Spinal cord (tissue), 10 donors: Measurements from ENCODE around the gene KIAA0513. TPM values are rescaled to one million over a fixed set of nuclear protein-coding genes. Genes with fewer than 3 reads are reported as not detected.
A peak's percentile ranks its signal among the peaks of the same experiment; 100 is the strongest.
"Not testable (repeated sequence)": the region's sequence is repeated elsewhere in the genome, so short reads cannot be mapped to it uniquely, and the experiment has no call there.

Experiments used
- DNase-seq, 6 donors: peaks; one replicate each; pipeline versions ENCODE4 v3.0.0 to v3.0.0-alpha.2; 2013 to 2015; ENCODE audit warnings: low spot score in 6 of 6, low read depth in 4 of 6
- H3K27ac ChIP-seq: one replicate; pipeline ENCODE4 v1.5.1; 2013; ENCODE audit warnings: low read depth, low read length, control low read depth
- H3K27me3 ChIP-seq: one replicate; pipeline ENCODE4 v1.6.1; 2013; ENCODE audit warnings: low read length; ENCODE audit not compliant: control insufficient read depth, insufficient read depth
- H3K36me3 ChIP-seq: one replicate; pipeline ENCODE4 v1.6.1; 2013; ENCODE audit warnings: low read length; ENCODE audit not compliant: control insufficient read depth, insufficient read depth
- H3K4me1 ChIP-seq: one replicate; pipeline ENCODE4 v1.6.1; 2013; ENCODE audit warnings: low read length; ENCODE audit not compliant: control insufficient read depth, insufficient read depth
- H3K4me3 ChIP-seq: one replicate; pipeline ENCODE4 v1.5.1; 2013; ENCODE audit warnings: low read depth, low read length, control low read depth
- H3K9me3 ChIP-seq: one replicate; pipeline ENCODE4 v1.6.1; 2013; ENCODE audit warnings: low read length; ENCODE audit not compliant: control insufficient read depth, insufficient read depth
- WGBS: methylation state at CpG from one replicate; pipeline ENCODE4 v1.1.5; 2013; ENCODE audit warnings: missing lambda C conversion rate; ENCODE audit not compliant: insufficient coverage; 5-methylcytosine and 5-hydroxymethylcytosine counted together
- polyA plus RNA-seq, 2 donors: library from polyadenylated mRNA; unstranded; fragments of 120-200 nt; gene quantifications; one replicate each; pipeline ENCODE4 v1.2.1, GENCODE V29; 2013; ENCODE audit not compliant: insufficient read length in 2 of 2
- total RNA-seq, 2 donors: library from RNA; depleted of rRNA in 1 of 2; stranded (reverse); fragments of 120-200 nt in 1 of 2; fragments of >200 nt in 1 of 2; gene quantifications; one replicate each; pipeline versions ENCODE4 v1.2.3 to v1.2.4, GENCODE V29; 2013 to 2014
- donor health status: healthy.

Gene KIAA0513
- total and polyA plus RNA-seq, 4 donors, result 18.4 to 40.9 (median 40.0) TPM

- Histone ChIP-seq H3K9me3 (no peaks in the 10 kb centered on the region), H3K36me3 (peaks cover 6% of the 10 kb centered on the region), H3K4me1 (peaks cover 8% of the 10 kb centered on the region), H3K27me3 (no peaks in the 10 kb centered on the region), H3K27ac (no peak overlapping the region), H3K4me3 (no peak overlapping the region)
- DNase-seq, result no peak
- WGBS, result 79% methylated on average over 20 of the region's 20 CpGs
Observed at GRCh38 chr16:85046931-85047866, 19.6 kb downstream of the KIAA0513 start.

GRCh38 chr16:85047867-85048455 is 20.4 kb downstream of the KIAA0513 start:
- H3K27ac ChIP-seq, result no peak overlapping the region
- no peaks in the 10 kb centered on the region for H3K27me3 ChIP-seq
- 90% methylated on average over 1 of the region's 11 CpGs for WGBS
- peaks cover 6% of the 10 kb centered on the region for H3K36me3 ChIP-seq
- H3K4me3 ChIP-seq, result no peak overlapping the region
- peaks cover 8% of the 10 kb centered on the region for H3K4me1 ChIP-seq
- no peaks in the 10 kb centered on the region for H3K9me3 ChIP-seq
- DNase-seq, result no peak

DNA sequence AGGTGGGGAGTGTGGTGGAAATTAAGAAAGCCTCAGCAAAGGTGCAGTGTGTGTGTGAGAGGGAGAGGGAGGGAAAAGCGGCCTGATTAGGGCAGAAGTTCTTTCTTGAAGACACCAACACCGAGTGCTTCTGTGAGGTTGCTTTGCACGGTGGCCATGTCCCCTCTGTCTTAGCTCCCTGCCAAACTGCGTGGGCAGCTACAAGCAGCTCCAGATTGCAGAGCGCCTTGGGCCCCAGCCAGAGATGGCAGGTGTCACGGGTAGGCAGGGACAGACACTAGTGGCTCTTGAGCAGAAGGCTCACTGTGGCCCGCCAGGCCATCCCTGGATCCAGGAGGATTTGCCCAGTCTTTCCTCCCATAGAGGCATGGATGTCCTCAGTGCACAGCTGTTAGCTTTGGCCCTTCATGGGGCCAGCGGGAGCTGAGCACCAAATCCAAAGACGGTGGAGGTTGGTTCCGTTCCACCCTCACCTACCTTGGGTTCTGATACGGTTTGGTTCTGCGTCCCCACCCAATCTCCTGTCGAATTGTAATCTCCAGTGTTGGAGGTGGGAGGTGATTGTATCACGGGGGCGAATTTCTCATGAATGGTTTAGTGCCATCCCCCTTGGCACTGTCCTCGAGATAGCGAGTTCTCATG is 21.4 kb downstream of the KIAA0513 start:
- Histone ChIP-seq H3K36me3 (peaks cover 6% of the 10 kb centered on the region), H3K9me3 (no peaks in the 10 kb centered on the region), H3K27ac (no peak overlapping the region), H3K4me1 (peaks cover 8% of the 10 kb centered on the region), H3K4me3 (no peak overlapping the region), H3K27me3 (no peaks in the 10 kb centered on the region)
- 75% methylated on average over 7 of the region's 17 CpGs for WGBS
- DNase-seq, result peak in 1 of 6 donors; percentile 10

DNA sequence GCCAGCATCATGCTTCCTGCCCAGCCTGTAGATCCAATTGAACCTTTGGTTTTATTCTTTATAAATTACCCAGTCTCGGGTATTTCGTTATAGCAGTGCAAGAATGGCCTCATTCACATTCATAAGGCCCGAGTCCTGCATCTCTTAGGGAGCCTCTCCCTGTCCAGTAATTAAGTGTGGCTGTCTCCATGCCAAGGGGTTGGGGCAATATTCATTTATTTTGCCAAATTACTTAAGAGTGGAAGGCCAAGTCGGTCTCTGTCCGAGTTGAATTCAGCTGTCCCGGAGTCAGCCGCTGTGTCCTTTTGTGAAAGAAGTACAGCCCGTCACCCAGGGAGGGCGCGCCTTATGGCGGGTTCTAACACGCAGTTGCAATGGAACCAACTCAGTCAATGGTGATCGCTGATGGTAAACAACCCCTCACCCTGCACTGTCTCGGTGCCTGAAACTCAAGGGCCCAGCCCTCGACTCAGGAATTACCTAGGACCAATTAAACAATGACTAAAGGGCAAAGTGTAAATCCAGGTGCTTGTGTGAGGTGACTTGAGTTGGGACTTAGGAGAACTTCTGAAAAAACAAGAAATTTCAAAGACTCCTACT is 22.2 kb downstream of the KIAA0513 start:
- DNase-seq, result peak in 1 of 6 donors; percentile 60
- H3K27me3 ChIP-seq, result no peaks in the 10 kb centered on the region
- H3K4me1 ChIP-seq, result peaks cover 11% of the 10 kb centered on the region
- peaks cover 6% of the 10 kb centered on the region for H3K36me3 ChIP-seq
- H3K27ac ChIP-seq, result no peak overlapping the region
- 64% methylated on average over 9 of the region's 15 CpGs for WGBS
- no peak overlapping the region for H3K4me3 ChIP-seq
- H3K9me3 ChIP-seq, result no peaks in the 10 kb centered on the region

DNA sequence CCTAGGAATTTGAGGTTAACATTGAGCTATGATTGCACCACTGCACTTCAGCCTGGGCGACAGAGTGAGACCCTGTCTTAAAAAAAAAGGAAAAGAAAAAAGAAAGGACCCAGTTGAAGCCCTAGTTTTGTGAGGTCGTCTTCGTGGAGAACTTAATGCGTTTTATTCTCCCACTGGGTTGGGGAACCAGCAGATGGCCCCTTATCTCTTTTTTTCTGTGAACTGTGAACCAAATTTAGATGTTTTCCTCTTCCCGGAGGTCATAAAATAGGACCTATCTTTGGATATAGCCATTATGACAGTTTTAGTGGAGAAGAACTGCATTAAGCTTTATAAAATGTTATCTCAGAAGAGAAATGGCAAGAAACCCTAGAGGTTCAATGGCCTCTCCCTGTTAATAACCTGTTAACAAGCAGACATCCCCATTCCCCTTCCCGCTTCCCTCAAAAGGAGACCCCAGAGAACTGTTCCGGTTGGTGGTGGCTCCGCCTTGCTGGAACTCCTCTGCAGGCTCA is 23.5 kb downstream of the KIAA0513 start:
- Histone ChIP-seq H3K9me3 (no peaks in the 10 kb centered on the region), H3K4me1 (peaks cover 22% of the 10 kb centered on the region), H3K36me3 (peaks cover 8% of the 10 kb centered on the region), H3K27ac (no peak overlapping the region), H3K4me3 (no peak overlapping the region), H3K27me3 (no peaks in the 10 kb centered on the region)
- WGBS, result 86% methylated on average over 7 of the region's 8 CpGs
- DNase-seq, result peak in 1 of 6 donors; percentile 68

- no peak overlapping the region for H3K27ac ChIP-seq
- H3K9me3 ChIP-seq, result no peaks in the 10 kb centered on the region
- no peak for DNase-seq
- H3K4me1 ChIP-seq, result peaks cover 28% of the 10 kb centered on the region
- no peaks in the 10 kb centered on the region for H3K27me3 ChIP-seq
- WGBS, result 100% methylated on average over 1 of the region's 8 CpGs
- H3K4me3 ChIP-seq, result no peak overlapping the region
- H3K36me3 ChIP-seq, result peaks cover 11% of the 10 kb centered on the region
Observed at GRCh38 chr16:85051683-85052082, 24.1 kb downstream of the KIAA0513 start.

- Histone ChIP-seq H3K27ac (no peak overlapping the region), H3K9me3 (no peaks in the 10 kb centered on the region), H3K4me1 (peaks cover 36% of the 10 kb centered on the region), H3K4me3 (no peak overlapping the region), H3K27me3 (no peaks in the 10 kb centered on the region), H3K36me3 (peaks cover 11% of the 10 kb centered on the region)
- WGBS, result 91% methylated on average over 4 of the region's 10 CpGs
- no peak for DNase-seq
Observed at GRCh38 chr16:85052536-85052935, 24.9 kb downstream of the KIAA0513 start.

DNA sequence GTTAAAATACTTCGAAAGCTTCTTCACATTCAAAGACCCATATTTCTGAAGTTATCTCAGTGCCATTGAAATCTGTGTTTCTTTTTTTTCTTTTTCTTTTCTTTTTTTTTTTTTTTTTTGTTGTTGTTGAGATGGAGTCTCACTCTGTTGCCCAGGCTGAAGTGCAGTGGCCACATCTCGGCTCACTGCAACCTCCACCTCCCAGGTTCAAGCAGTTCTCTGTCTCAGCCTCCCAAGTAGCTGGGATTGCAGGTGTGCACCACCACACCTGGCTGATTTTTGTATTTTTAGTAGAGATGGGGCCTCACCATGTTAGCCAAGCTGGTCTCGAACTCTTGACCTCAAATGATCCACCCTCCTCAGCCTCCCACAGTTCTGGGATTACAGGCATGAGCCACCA is 26.7 kb downstream of the KIAA0513 start:
- not testable (repeated sequence) for DNase-seq

GRCh38 chr16:85054948-85055492 is 27.4 kb downstream of the KIAA0513 start:
- H3K4me3 ChIP-seq, result peak overlapping the region; percentile 16
- no peaks in the 10 kb centered on the region for H3K9me3 ChIP-seq
- H3K4me1 ChIP-seq, result peaks cover 41% of the 10 kb centered on the region
- no peak for DNase-seq
- H3K36me3 ChIP-seq, result peaks cover 11% of the 10 kb centered on the region
- WGBS, result 48% methylated on average over 2 of the region's 6 CpGs
- no peaks in the 10 kb centered on the region for H3K27me3 ChIP-seq
- peak overlapping the region; percentile 62 for H3K27ac ChIP-seq

More for the DNA sequence above, 26.7 kb downstream of the KIAA0513 start:
- H3K27me3 ChIP-seq, H3K4me3 ChIP-seq, H3K27ac ChIP-seq, H3K9me3 ChIP-seq: not testable (repeated sequence)
- Histone ChIP-seq H3K4me1 (peaks cover 41% of the 10 kb centered on the region), H3K36me3 (peaks cover 11% of the 10 kb centered on the region)
- 100% methylated on average over 1 of the region's 3 CpGs for WGBS
